Measurements from ENCODE around the gene PRODH2.

- TF ChIP-seq, protein P1, sequence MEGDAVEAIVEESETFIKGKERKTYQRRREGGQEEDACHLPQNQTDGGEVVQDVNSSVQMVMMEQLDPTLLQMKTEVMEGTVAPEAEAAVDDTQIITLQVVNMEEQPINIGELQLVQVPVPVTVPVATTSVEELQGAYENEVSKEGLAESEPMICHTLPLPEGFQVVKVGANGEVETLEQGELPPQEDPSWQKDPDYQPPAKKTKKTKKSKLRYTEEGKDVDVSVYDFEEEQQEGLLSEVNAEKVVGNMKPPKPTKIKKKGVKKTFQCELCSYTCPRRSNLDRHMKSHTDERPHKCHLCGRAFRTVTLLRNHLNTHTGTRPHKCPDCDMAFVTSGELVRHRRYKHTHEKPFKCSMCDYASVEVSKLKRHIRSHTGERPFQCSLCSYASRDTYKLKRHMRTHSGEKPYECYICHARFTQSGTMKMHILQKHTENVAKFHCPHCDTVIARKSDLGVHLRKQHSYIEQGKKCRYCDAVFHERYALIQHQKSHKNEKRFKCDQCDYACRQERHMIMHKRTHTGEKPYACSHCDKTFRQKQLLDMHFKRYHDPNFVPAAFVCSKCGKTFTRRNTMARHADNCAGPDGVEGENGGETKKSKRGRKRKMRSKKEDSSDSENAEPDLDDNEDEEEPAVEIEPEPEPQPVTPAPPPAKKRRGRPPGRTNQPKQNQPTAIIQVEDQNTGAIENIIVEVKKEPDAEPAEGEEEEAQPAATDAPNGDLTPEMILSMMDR (IDR thresholded peaks at IDR 0.05) = no peak
- TF ChIP-seq POLR2AphosphoS5 (IDR thresholded peaks at IDR 0.05) = no peak
- TF ChIP-seq POLR2A (IDR thresholded peaks at IDR 0.05) = no peak
- TF ChIP-seq EP300 (IDR thresholded peaks at IDR 0.05) = no peak
Observed at GRCh38 chr19:35786299-35787160, 26.1 kb downstream of the PRODH2 start.

All from suprapubic skin (tissue), 4 donors.